GM21360 (cell line): ENCODE measurements around the gene NBPF9.
"Not testable (repeated sequence)": the region's sequence is repeated elsewhere in the genome, so short reads cannot be mapped to it uniquely, and the experiment has no call there.

ENCODE experiments used
- ATAC-seq: cut with Tn5 transposase; IDR thresholded peaks from one replicate; pipeline ENCODE4 v1.9.1; 2021; ENCODE audit warnings: mild to moderate bottlenecking, moderate library complexity; ENCODE audit not compliant: unreplicated experiment

Gene NBPF9

GRCh38 chr1:149103109-149104081, at the start of gene NBPF9:
NBPF9 (minus strand) TSS chr1:149103551; CDS start chr1:149082139, 21,412 bp downstream.
- peak; percentile 78 for ATAC-seq

GRCh38 chr1:149149909-149150308, 46.6 kb upstream of the NBPF9 start:
- ATAC-seq = not testable (repeated sequence)

GRCh38 chr1:149137585-149137984, 34.2 kb upstream of the NBPF9 start:
- ATAC-seq = not testable (repeated sequence)

DNA sequence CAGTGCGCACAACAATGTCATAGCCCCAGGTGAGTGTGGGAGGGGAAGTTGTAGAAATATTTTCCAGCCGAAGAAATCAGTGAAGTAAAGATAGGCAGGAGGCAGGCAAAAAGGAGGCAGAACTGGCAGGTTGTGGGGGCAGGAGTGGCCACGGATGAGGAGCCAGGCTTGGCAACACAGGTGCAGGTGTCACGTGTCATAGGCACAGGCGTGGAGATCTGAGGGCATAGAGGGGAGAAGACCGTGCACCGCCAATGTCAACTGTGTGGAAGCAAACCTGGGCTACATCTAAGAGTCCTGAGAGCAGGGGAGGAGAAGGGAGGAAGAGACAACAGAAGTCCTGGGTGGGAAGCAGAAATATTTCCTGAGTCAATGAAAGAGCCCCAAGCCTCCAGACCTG, 27.6 kb upstream of the NBPF9 start:
- ATAC-seq = not testable (repeated sequence)

- not testable (repeated sequence) for ATAC-seq
Observed at GRCh38 chr1:149129245-149129644, 25.9 kb upstream of the NBPF9 start.

- ATAC-seq = not testable (repeated sequence)
Observed at GRCh38 chr1:149126555-149127145, 23.3 kb upstream of the NBPF9 start.

DNA sequence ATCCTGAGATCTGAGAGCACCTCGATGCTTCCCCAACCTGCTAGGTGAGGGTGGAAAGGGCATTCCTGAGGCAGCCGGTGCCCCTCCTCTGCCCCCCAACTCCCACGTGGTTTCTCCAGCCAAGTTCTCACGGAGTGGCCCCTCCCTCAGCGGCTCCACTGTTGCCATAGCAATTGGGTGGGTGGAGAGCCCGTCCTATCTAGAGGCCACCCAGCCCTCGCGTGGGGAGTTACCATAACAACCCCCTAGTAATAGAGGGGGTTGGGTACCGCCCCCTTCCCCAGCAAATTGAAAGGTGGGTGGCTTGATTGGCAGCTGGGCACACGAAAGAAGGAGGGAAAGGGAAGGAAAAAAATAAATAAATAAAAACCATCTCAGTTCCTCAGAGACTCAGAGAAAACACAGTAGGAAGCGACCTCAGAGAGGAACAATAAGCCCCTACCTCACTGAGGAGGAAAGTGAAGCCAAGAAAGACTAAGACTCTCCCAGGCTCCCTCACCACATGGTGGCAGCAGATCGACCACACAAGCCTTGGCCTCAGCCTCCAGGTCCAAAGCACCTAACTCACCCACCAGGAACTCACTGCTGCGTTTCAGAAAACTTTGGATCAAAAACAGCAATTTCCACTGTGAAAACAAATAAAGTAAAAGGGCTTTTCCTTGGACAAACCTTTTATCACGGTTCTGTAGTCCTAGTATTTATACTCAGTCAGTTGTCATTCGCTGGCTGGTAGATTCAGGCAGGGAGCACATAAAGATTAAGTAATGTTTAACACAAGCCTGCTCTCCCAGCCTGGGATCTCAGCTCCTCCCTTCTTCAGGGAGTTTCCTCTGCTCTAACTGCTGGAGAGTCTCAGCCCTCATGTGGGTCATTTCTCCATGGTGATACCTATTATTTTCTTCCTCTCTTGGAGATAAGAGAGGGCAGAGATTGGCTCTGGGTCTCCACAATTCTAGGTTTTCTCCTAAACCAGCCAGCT, 20.9 kb upstream of the NBPF9 start:
- ATAC-seq = not testable (repeated sequence)

- not testable (repeated sequence) for ATAC-seq
Observed at GRCh38 chr1:149112828-149113227, 9.5 kb upstream of the NBPF9 start.

GRCh38 chr1:149110343-149110742, 7.0 kb upstream of the NBPF9 start:
- not testable (repeated sequence) for ATAC-seq

GRCh38 chr1:149102574-149102973, 777 bp downstream of the NBPF9 start:
- not testable (repeated sequence) for ATAC-seq

DNA sequence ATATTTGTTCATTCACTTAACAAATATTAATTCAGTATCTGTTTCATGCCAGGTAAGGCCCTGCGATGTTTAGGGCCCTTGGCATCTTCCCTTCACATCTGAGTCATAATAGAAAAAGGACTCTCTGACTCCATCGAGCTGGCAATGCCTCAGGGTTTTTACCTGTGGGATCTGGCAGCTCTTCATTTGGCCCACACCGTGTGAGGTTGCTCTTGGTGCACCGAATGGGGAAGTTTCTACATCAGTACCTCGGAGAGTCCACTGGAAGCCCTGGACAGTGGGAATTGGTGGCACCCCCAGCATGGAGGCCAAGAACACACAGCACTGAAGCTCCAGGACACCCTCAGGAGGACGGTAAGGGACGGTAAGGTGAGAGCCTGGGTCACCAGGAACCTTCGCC, 5.1 kb downstream of the NBPF9 start:
- not testable (repeated sequence) for ATAC-seq

GRCh38 chr1:149093155-149093554, 10.2 kb downstream of the NBPF9 start:
- not testable (repeated sequence) for ATAC-seq

DNA sequence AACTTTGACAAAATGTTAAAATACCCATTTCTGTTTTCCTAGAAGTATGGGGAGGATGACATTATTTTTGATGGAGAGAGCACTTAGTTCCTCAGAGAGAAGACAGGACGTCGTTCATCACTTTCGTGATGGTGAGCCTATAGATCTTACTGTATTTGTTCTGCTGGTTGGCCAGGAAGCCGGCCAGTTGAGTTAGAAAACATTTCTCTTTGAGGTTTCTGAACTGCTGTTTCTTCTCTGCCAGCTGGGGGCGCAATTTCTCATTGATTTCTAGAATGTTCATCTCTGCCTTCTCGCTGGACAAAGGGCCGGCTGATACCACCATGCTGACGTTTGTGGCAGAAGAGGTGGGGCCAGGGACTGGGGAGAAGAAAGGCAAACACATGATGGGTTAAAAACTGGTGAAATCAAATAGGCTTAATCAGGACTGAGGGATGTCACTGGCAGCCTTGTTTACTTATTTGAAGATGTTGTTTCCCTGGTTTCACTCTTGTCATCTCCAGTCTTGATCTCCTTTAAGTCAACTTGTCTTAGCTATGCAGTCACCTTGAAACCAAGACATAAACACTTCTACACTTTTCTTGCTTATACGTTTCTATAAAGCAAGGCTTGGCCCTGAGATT, 27.7 kb downstream of the NBPF9 start:
- not testable (repeated sequence) for ATAC-seq

DNA sequence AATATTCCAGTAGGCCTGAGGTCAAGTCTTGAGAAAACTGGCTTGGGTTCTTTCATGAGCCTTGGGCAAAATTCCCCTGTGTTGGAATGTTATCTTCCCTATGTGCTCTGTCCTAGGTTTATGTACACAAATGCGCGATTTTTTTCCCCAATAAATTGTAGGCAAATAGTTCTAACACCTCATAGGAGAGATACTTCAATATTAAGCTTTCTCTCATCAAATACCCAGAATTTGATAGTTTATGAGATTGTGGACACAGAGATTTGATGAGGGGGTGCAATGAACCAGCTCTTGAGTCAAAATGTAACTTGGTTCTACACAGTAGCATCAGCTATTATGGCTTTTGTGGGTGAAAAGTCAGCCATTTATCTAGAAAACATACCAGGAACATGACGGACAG, 38.7 kb downstream of the NBPF9 start:
- ATAC-seq = not testable (repeated sequence)

GRCh38 chr1:149043056-149043455, 60.3 kb downstream of the NBPF9 start:
- ATAC-seq = not testable (repeated sequence)

- ATAC-seq = not testable (repeated sequence)
Observed at GRCh38 chr1:149033916-149034315, 69.4 kb downstream of the NBPF9 start.

DNA sequence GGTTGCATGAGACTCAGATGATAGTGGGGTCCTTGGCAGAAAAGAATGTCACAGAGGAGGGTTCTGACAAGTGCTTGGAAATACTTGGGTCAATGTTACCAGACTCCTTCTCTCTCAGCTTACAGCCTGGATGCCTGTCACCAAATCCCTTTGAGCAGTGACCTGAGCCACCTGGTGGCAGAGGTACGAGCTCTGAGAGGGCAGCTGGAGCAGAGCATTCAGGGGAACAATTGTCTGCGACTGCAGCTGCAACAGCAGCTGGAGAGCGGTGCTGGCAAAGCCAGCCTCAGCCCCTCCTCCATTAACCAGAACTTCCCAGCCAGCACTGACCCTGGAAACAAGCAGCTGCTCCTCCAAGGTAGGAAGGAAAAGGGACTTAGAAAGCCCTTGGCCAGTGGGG, 79.0 kb downstream of the NBPF9 start:
- not testable (repeated sequence) for ATAC-seq

DNA sequence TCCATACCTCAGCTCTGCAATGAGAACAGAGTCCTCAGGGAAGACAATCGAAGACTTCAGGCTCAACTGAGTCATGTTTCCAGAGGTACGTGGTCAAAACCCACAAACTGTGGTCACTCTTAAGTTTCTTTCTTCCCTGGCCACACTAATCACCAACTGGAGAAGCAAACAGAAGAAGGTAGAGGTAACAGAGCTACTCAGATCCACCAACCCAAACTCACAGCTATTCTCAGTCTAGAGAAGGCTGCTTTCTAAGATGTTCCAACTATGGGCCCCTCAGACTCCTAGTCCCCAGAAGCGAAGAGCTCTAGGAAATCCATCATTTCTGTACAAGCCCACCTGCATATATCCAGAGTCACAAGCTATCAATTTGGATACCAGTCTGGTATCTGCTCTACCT, 84.8 kb downstream of the NBPF9 start:
- ATAC-seq = not testable (repeated sequence)

GRCh38 chr1:149016626-149017025, 86.7 kb downstream of the NBPF9 start:
- not testable (repeated sequence) for ATAC-seq

DNA sequence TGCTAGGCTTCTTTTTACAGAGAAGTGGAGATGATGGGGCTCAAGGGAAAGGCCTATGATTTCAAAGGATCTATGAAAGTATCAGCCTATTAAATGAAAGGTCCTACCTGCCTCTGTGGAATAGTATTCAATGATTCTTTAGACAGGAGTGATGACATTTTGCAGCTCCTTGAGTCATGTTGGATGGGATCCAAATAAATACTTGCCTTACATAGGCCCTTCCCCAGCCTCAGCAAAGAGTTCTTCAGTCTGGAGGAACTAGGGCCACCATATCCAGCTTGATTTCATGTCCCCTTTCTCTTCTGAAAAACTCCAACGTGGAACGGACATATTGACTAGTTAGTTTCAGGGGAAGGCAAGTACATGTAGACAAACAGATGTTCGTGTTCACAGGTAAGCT, 87.8 kb downstream of the NBPF9 start:
- not testable (repeated sequence) for ATAC-seq
